Hematopoietic multipotent progenitor cell treated with erythropoietin and hydrocortisone succinate and interleukin-3 and kit ligand, for 15 days (in vitro differentiated cells): ENCODE results near the gene RAPGEF3.

Experiments
- DNase-seq: peaks from one replicate; pipeline ENCODE4 v3.0.0-alpha.2; 2015; ENCODE audit warnings: low spot score

The RAPGEF3 gene

DNA sequence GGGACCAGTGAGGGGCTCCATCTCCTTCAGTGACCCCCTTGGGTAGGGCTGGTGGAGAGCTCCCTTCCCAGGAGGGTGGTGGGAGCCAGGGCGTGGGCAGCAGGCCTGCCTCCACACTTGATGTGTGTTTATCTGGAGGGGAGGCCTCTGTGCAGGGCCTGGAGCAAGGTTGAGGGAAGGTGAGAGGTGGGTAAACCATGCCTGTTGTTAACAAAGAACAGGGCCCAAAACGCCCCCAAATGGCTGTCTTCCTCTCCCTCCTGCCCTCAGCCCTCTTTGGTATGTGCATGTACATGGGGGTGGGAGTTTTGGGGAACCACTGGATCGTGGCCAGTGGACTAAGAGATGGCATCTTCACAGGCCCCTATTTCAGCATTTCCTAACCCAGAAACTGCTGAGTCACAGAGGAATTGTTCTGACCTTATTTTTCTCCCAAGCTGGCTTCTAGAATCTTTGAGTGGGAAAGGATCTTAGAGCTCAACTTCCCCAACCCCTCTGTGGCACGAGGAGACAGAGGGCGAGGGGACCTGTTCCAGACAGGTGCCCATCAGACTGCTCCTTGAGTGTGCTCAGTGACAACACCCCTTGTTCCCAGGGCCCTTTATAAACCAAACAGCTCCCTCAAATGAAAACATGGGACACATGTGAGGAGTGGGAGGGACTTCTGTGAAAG, 17.9 kb upstream of the RAPGEF3 start:
- peak; percentile 49 for DNase-seq

- DNase-seq = peak; percentile 96
These were observed 16.6 kb upstream of the RAPGEF3 start for GRCh38 chr12:47775100-47775911.

DNA sequence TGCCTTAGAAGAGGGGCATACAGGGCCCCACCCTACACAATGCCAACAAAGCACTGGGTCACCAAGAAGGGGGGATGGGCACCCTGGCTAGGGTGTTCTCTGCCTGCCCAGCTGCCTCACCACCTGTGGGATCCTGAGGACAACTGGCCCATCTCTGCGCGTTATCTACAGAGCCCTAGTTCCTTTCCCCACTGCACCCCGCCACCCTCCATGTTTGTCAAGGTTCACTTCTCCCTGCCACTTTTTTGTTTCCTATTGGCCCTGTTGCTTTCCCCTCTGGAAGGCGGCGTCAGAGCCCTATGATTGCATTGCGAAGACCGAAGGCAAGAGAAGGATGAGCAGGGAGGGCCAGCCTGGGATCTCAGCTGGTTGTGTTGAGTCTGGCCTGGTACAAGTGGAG, 16.0 kb upstream of the RAPGEF3 start:
- DNase-seq = peak; percentile 49

- DNase-seq = peak; percentile 45
These were observed 15.3 kb upstream of the RAPGEF3 start for GRCh38 chr12:47773858-47774580.

GRCh38 chr12:47773062-47773857, 14.6 kb upstream of the RAPGEF3 start, which contains the start of gene SLC48A1:
Gene SLC48A1, plus strand, starts transcription at chr12:47773238. Its CDS starts 67 bp downstream, at chr12:47773305.
- peak; percentile 84 for DNase-seq

GRCh38 chr12:47772738-47773061, 14.0 kb upstream of the RAPGEF3 start:
- DNase-seq = no peak

- no peak for DNase-seq
These were observed 13.5 kb upstream of the RAPGEF3 start for GRCh38 chr12:47772094-47772660.

GRCh38 chr12:47771304-47771703, 12.6 kb upstream of the RAPGEF3 start:
- DNase-seq = no peak

GRCh38 chr12:47770086-47770726, 11.5 kb upstream of the RAPGEF3 start:
- no peak for DNase-seq

DNA sequence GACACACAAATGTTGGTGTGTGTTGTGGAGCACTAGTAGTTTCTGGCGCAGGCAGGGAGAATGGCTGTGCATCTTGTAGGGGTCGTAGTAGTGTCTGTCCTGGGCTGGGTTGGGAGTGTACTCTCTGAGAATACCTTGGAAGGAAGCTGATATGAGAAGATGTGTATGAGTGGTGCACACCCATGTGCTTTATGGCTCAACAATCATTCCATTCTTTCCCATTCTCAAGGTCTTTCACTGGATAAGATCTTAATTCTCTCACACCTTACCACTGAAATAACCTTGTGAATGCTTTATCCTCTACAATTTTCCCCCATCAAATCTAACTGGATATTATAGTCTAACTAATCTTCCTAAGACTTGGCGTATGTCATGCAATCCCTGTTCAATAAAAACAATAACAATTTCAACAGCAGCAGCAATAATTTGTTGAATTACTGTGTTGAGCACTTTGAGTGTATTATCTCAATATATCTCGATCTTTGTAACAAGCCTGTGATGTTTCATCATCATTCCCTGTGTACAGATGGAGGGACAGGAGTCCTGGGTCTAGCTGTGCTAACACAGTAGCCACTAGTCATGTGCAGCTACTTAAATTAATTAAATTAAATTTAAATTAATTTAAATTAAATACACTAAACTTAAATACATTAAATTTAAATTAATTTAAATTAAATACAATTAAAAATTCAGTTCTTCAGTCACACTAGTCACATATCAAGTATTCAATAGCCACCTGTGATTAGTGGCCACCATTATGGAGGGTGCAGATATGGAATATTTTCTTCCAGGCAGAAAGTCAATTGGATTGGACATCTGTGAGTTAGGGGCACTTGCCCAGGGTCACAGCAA, 10.8 kb upstream of the RAPGEF3 start:
- no peak for DNase-seq

DNA sequence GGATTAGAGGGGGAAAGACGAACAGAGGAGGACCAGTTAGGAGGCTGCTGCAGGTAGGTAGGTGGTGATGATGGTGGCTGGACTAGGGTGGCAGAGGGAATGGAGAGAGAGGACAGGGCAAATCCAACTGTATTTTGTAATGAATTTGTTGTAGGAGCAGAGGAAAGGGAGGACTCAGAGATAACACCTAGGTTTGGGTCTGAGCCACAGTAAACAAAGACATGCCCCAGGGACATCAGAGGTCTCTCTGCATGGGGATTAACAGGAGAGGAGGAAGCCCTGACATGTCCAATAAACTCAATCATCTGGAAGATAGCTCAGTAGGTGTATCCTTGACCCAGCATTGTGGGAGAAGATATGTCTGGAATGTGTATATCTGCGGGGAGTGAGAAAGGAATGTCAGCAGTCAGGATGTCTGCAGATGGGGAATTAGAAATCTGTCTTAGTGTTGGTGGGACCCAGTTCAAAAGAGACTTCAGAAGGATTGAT, 9.7 kb upstream of the RAPGEF3 start:
- DNase-seq = no peak

GRCh38 chr12:47767216-47767724, 8.6 kb upstream of the RAPGEF3 start:
- peak; percentile 68 for DNase-seq

GRCh38 chr12:47766502-47767215, 8.0 kb upstream of the RAPGEF3 start:
- DNase-seq = no peak

DNA sequence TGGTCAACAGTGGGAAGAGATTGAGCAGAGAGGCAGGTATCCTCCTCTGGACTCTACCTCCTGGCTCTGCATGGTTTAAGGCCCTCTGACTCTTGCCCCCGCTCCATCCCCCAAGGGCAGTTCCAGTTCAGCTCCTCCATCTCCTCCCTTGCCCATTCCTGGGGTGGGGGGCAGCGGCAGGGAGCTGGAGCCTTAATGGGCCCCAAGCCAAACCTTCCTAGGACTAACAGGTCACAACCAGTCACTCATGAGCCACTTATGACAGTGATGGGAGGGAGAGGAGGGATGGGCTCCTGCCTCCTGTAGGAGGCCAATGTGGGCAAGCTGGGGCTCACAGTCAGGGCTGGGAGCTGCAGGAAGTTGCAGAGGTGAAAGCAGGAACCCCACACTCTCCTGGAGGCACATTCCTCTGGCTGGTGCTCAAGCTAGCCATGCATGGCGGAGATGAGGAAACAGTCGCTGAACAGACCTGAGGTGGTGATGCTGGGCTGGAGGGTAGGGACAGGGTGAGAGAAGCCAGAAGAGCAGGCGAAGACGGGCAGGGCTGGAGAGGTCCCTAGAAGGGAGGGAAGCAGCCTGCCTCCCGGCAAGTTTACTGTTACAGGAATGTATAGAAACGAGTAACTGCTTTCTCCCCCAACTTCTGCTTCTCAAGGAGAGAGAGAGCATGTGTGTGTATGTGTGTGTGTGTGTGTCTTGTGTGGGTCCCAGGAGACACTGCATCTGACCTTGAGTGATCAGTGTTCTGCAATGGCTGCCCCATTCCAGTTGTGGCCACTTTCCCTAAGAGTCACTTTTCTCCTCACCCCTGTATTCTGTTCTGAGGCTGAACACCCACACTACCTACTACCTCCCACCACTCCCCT, 5.0 kb upstream of the RAPGEF3 start:
- no peak for DNase-seq

GRCh38 chr12:47762850-47763465, 4.3 kb upstream of the RAPGEF3 start:
- DNase-seq = no peak

- no peak for DNase-seq
These were observed 171 bp downstream of the RAPGEF3 start for GRCh38 chr12:47758584-47758833.

- DNase-seq = no peak
These were observed 668 bp downstream of the RAPGEF3 start for GRCh38 chr12:47757840-47758583.
